Loucy (cell line): Measurements from ENCODE around the gene NR2C2.

Source experiments
- EZH2phosphoT487 ChIP-seq: fragments of 200-600 bp; IDR thresholded peaks from 2 replicates; pipeline ENCODE4 v1.6.1; 2018; ENCODE audit warnings: antibody characterized with exemption, mild to moderate bottlenecking, moderate library complexity, borderline replicate concordance
- TF ChIP-seq, protein P1 (sequence below): fragments of 200-600 bp; sonication (generic); conservative IDR thresholded peaks from 2 replicates; pipeline ENCODE4 v1.5.1; 2014; ENCODE audit warnings: mild to moderate bottlenecking, antibody characterized with exemption, low read length

DNA sequence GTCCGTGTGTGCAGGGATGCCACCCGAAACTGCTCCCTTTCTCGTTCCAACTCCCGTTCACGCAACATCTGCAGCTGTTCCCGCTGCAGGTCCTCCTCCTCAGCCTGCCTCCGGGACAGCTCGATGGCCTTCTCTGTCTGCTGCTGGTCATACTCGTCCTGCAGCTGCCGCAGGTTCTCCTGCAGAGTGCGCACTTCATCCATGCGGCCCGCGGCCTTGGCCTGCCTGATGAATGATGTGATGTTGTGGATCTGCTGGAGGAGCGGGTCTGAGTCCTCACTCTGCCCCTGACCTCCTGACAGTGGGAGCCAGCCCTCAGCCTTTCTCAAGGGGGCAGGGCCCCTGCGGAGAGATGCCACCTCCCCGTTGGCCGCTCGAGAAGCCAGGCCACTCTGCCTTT lies 127.1 kb downstream of the NR2C2 start:
- TF ChIP-seq, protein P1, sequence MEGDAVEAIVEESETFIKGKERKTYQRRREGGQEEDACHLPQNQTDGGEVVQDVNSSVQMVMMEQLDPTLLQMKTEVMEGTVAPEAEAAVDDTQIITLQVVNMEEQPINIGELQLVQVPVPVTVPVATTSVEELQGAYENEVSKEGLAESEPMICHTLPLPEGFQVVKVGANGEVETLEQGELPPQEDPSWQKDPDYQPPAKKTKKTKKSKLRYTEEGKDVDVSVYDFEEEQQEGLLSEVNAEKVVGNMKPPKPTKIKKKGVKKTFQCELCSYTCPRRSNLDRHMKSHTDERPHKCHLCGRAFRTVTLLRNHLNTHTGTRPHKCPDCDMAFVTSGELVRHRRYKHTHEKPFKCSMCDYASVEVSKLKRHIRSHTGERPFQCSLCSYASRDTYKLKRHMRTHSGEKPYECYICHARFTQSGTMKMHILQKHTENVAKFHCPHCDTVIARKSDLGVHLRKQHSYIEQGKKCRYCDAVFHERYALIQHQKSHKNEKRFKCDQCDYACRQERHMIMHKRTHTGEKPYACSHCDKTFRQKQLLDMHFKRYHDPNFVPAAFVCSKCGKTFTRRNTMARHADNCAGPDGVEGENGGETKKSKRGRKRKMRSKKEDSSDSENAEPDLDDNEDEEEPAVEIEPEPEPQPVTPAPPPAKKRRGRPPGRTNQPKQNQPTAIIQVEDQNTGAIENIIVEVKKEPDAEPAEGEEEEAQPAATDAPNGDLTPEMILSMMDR, result no peak
- TF ChIP-seq EZH2phosphoT487, result no peak
